CD4-positive, alpha-beta T cell (primary cell): ENCODE measurements around the gene TTLL3. TPM values are rescaled to one million over a fixed set of nuclear protein-coding genes. Genes with fewer than 3 reads are reported as not detected.

Experiments
- ATAC-seq: fragments of 200-7000 bp; cut with Tn5 transposase; one replicate; pipeline ENCODE4 v1.10.0; 2022; ENCODE audit warnings: mild to moderate bottlenecking; ENCODE audit not compliant: poor library complexity
- CTCF ChIA-PET: fragments of 350-600 bp; sonication (Branson Sonifier 250); formaldehyde crosslinking; loops from one replicate; lab custom pipeline; 2021; ENCODE audit warnings: antibody characterized with exemption, inconsistent platforms; lab: Charles Lee
- POLR2A ChIA-PET: fragments of 350-600 bp; sonication (Branson Sonifier 250); formaldehyde crosslinking; loops from one replicate; lab custom pipeline; 2021; ENCODE audit warnings: antibody characterized with exemption, inconsistent platforms; lab: Charles Lee
- DNase-seq, 14 experiments: peaks; one replicate each; pipeline ENCODE4 v3.0.0-alpha.2; 2013 to 2020; ENCODE audit warnings: mixed read lengths in 2 of 14
- H3K27ac ChIP-seq, 2 donors: one replicate each; pipeline versions ENCODE4 v1.5.1 to v1.7.0; 2013; ENCODE audit warnings: low read length in 2 of 2, low read depth in 1 of 2, mild to moderate bottlenecking in 1 of 2
- H3K27me3 ChIP-seq, 2 experiments: 1 replicate in 1 of 2; 2 replicates in 1 of 2; pipeline versions ENCODE4 v1.6.1 to v1.7.0; 2013; ENCODE audit warnings: low read length in 2 of 2, control low read depth in 1 of 2, mild to moderate bottlenecking in 1 of 2, moderate library complexity in 1 of 2; ENCODE audit not compliant: insufficient read depth in 2 of 2, control insufficient read depth in 1 of 2
- H3K36me3 ChIP-seq: one replicate; pipeline ENCODE4 v1.6.1; 2013; ENCODE audit warnings: low read length, control low read depth; ENCODE audit not compliant: insufficient read depth
- H3K4me1 ChIP-seq: one replicate; pipeline ENCODE4 v1.6.1; 2013; ENCODE audit warnings: low read length, control low read depth; ENCODE audit not compliant: insufficient read depth
- H3K4me3 ChIP-seq: one replicate; pipeline ENCODE4 v1.5.1; 2013; ENCODE audit warnings: mild to moderate bottlenecking, low read length, moderate library complexity
- H3K9me3 ChIP-seq, 2 experiments: 1 replicate in 1 of 2; 2 replicates in 1 of 2; pipeline versions ENCODE4 v1.6.1 to v1.7.0; 2013; ENCODE audit warnings: low read length in 2 of 2, mild to moderate bottlenecking in 2 of 2, control low read depth in 1 of 2, moderate library complexity in 1 of 2; ENCODE audit not compliant: control insufficient read depth in 1 of 2, insufficient read depth in 1 of 2
- H3K27ac Mint-ChIP-seq: one replicate; pipeline ENCODE4 v1.8.0; 2020; ENCODE audit warnings: mixed read lengths
- H3K27me3 Mint-ChIP-seq: one replicate; pipeline ENCODE4 v1.8.0; 2021; ENCODE audit warnings: mixed read lengths
- H3K36me3 Mint-ChIP-seq: one replicate; pipeline ENCODE4 v1.8.0; 2021; ENCODE audit warnings: low read depth, mixed read lengths
- H3K4me1 Mint-ChIP-seq: one replicate; pipeline ENCODE4 v1.8.0; 2021; ENCODE audit warnings: low read depth, mixed read lengths
- H3K4me3 Mint-ChIP-seq: one replicate; pipeline ENCODE4 v1.8.0; 2020; ENCODE audit warnings: mild to moderate bottlenecking, mixed read lengths
- H3K9me3 Mint-ChIP-seq: one replicate; pipeline ENCODE4 v1.8.0; 2020; ENCODE audit warnings: mixed read lengths
- CTCF ChIP-seq: fragments of 200-600 bp; IDR thresholded peaks from one replicate; pipeline ENCODE4 v1.8.0; 2022; ENCODE audit warnings: antibody characterized with exemption, mild to moderate bottlenecking
- intact Hi-C, 2 experiments: fragments of 100-400 bp; cut with DNase I in 1 of 2; cut with micrococcal nuclease in 1 of 2; formaldehyde crosslinking; loops; one replicate each; pipeline versions ENCODE4 v1.15.1 to v1.9.0; 2023 to 2025; cut with DNase I, micrococcal nuclease
- total RNA-seq, 174 experiments: library from RNA in 2 of 174; stranded (reverse) in 2 of 174; gene quantifications; one replicate each; pipeline ENCODE4 v1.2.3 and lab custom pipeline; 2021 to 2026

The TTLL3 gene
- total RNA-seq, 2 experiments from 2014 or later: 50.5 to 58.6 TPM

DNA sequence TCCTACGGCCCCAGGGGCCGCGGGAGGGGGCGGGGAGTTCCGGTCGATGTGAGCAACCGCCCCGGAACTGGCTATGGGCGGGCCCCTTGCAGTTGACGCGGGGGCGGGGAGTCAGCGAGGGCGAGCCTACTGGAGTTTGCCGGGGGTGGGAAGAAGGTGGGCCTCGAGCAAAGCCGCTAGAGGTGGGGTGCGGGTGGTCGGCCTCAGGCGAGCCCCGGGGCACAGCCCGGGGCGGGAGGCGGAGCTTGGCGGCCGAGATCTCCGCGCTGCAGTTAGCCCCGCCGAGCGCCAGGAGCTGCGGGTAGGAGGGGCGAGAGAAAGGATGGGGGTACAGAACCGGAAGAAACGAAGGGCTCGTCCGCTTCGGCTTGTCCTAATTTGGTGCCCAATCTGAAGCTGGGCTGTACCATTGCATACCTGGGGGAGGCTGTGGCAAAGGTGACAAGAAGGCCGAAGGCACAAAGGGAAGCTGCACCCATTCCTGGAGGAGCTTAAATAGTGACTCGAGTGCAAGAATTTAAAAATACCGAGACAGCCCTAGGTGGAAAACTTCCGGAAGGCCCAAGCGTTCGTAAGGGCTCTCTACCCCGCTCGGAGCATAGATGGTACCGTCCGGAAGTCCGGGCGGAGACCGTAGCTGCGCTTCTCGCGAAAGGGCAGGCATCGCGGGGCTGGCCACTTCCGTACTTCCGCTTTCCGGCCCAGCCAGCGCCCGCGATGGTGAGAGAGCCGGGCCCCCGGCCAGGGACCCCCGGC is 17.5 kb upstream of the TTLL3 start, which contains the start of the genes ARPC4 and TADA3:
TSS of gene ARPC4 (plus strand) at position 678 of the 756 bp plus-strand sequence. CDS start at position 718, 40 bp downstream.
TSS of gene TADA3 (minus strand) at position 69 of the 756 bp plus-strand sequence. CDS start 1,007 bp downstream, outside the sequence.
- Mint-ChIP-seq H3K9me3 (no peaks in the 10 kb centered on the region), H3K36me3 (peaks cover 73% of the 10 kb centered on the region), H3K27ac (peak within 1 kb of the TSS; percentile 99), H3K4me3 (peak within 1 kb of the TSS; percentile 99), H3K4me1 (peaks cover 76% of the 10 kb centered on the region), H3K27me3 (no peaks in the 10 kb centered on the region)
- Histone ChIP-seq H3K9me3 (no peaks in the 10 kb centered on the region), H3K27me3 (no peaks in the 10 kb centered on the region), H3K27ac (peak within 1 kb of the TSS; percentile 95 to 98), H3K4me3 (peak within 1 kb of the TSS; percentile 99), H3K4me1 (peaks cover 64% of the 10 kb centered on the region), H3K36me3 (peaks cover 56% of the 10 kb centered on the region)
- CTCF ChIA-PET: interaction anchor here (0.6 to 1.5 kb wide), 5 partner anchors 16 to 140 kb away, joined by 4 to 8 read pairs (median 6); partner anchors contain the start of genes CRELD1 and OGG1
- intact Hi-C loops: loop anchor here (1.0 to 10.0 kb wide), 11 partner anchors 16 to 530 kb away; partner anchors contain the start of genes BRPF1 (in 2 of the 2), MTMR14 (in 2 of the 2), EMC3 (in 1 of the 2) and RPUSD3 (in 1 of the 2)
- TF ChIP-seq CTCF: no peak
- DNase-seq: peak; percentile 82 to 96 (median 88)
- peak; percentile 85 for ATAC-seq
- POLR2A ChIA-PET: interaction anchor here (0.8 to 2.7 kb wide), 34 partner anchors 11 to 528 kb away, joined by 3 to 64 read pairs (median 5); partner anchors contain the start of genes BRPF1, CAMK1, CRELD1 and EMC3

DNA sequence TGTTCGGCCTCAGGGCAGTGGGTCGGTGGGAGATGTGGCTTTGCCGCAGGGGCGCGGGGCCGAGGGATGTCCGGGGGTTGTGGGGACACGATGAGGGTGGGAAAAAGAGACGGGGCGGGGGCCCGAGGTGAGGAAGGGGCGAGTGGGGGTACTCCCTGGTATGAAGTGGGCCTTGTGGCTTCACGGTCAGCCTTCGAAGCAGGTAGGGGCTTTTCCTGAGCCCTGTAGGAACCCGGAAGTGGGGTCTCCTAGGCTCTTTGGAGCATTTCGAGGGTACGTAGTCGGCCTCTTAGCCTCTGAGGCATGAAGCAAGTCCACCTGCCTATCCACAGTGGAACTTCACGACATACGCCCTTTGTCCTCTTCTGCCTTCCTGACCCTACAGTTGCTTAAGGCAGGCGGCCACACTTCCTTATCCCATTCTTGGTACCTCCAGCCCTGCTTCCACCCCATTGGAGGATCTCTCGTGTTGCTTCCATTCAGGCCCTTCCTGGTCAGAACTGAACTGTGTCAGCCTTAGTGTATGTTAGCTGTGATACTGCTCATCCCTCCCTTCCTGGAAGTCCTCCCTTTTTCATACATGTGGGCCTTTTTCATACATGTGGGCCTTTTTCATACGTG is 16.8 kb upstream of the TTLL3 start:
- Mint-ChIP-seq H3K27me3 (no peaks in the 10 kb centered on the region), H3K27ac (peak overlapping the region; percentile 99), H3K4me1 (peaks cover 79% of the 10 kb centered on the region), H3K4me3 (peak overlapping the region; percentile 99), H3K36me3 (peaks cover 76% of the 10 kb centered on the region), H3K9me3 (no peaks in the 10 kb centered on the region)
- ChIA-PET POLR2A (interaction anchor here (0.7 to 2.7 kb wide), 34 partner anchors 10 to 527 kb away, joined by 3 to 64 read pairs (median 5); partner anchors contain the start of genes BRPF1, CAMK1, CRELD1 and EMC3), CTCF (interaction anchor here (1.0 to 1.5 kb wide), 4 partner anchors 15 to 140 kb away, joined by 5 to 8 read pairs (median 6); partner anchors contain the start of genes CRELD1 and OGG1)
- DNase-seq: peak in 4 of 14 experiments; percentile 7 to 61 (median 44)
- peak overlapping the region; percentile 95 to 98 for H3K27ac ChIP-seq
- ATAC-seq: no peak
- no peak for TF ChIP-seq CTCF
- peak overlapping the region; percentile 99 for H3K4me3 ChIP-seq
- intact Hi-C loops: loop anchor here (1.0 to 10.0 kb wide), 9 partner anchors 16 to 529 kb away; partner anchors contain the start of genes MTMR14 (in 2 of the 2), BRPF1 (in 1 of the 2), EMC3 (in 1 of the 2) and RPUSD3 (in 1 of the 2)
- H3K36me3 ChIP-seq: peaks cover 58% of the 10 kb centered on the region
- no peaks in the 10 kb centered on the region for H3K9me3 ChIP-seq
- peaks cover 62% of the 10 kb centered on the region for H3K4me1 ChIP-seq
- no peaks in the 10 kb centered on the region for H3K27me3 ChIP-seq

DNA sequence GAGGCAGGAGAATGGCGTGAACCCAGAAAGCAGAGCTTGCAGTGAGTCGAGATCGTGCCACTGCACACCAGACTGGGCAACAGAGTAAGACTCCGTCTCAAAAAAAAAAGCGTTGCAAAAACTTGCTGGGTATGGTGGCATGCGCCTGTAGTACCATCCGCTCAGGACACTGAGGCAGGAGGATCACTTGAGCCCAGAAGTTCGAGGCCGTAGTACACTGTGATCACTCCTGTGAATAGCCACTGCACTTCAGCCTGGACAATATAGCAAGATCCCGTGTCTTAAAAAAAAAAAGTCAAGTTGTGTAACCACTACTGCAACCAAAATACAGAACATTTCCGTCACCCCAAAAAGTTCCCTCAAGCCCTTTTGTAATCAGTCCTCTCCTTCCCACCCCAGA is 15.7 kb upstream of the TTLL3 start:
- Mint-ChIP-seq H3K9me3 (no peaks in the 10 kb centered on the region), H3K27me3 (no peaks in the 10 kb centered on the region), H3K4me3 (peak overlapping the region; percentile 89), H3K36me3 (peaks cover 78% of the 10 kb centered on the region), H3K27ac (peak overlapping the region; percentile 78), H3K4me1 (peaks cover 75% of the 10 kb centered on the region)
- TF ChIP-seq CTCF: no peak
- no peak overlapping the region for H3K27ac ChIP-seq
- POLR2A ChIA-PET: interaction anchor here (2.3 to 2.4 kb wide), 2 partner anchors 13 to 63 kb away, joined by 26 to 30 read pairs; partner anchors contain the start of gene BRPF1
- H3K36me3 ChIP-seq: peaks cover 61% of the 10 kb centered on the region
- ATAC-seq: no peak
- no peaks in the 10 kb centered on the region for H3K9me3 ChIP-seq
- CTCF ChIA-PET: interaction anchor here (1.3 kb wide), 1 partner anchor 14 kb away, joined by 3 read pairs; no protein-coding TSS in a partner anchor
- DNase-seq: no peak
- H3K27me3 ChIP-seq: no peaks in the 10 kb centered on the region
- intact Hi-C loops: loop anchor here (2.0 to 10.0 kb wide), 6 partner anchors 48 to 528 kb away; partner anchors contain the start of genes BRPF1 (in 1 of the 2), EMC3 (in 1 of the 2), JAGN1 (in 1 of the 2) and RPUSD3 (in 1 of the 2)
- H3K4me1 ChIP-seq: peaks cover 62% of the 10 kb centered on the region
- peak overlapping the region; percentile 99 for H3K4me3 ChIP-seq
